H1 (cell line): Measurements from ENCODE around the gene IFI27L1. TPM values are rescaled to one million over a fixed set of nuclear protein-coding genes. Genes with fewer than 3 reads are reported as not detected.

Experiments
- CHD2 ChIP-seq: IDR thresholded peaks from 2 replicates; pipeline ENCODE4 v1.6.1; 2012; ENCODE audit warnings: low read length, improper control_type of control experiment
- EGR1 ChIP-seq: IDR thresholded peaks from 2 replicates; pipeline ENCODE4 v1.6.1; 2011; ENCODE audit warnings: low read depth, low read length, borderline replicate concordance
- NANOG ChIP-seq: IDR thresholded peaks from 2 replicates; pipeline ENCODE4 v1.6.1; 2011; ENCODE audit warnings: low read length, low read depth, mild to moderate bottlenecking, inconsistent platforms; ENCODE audit not compliant: insufficient read depth, poor library complexity, severe bottlenecking
- POLR2A ChIP-seq, 2 experiments: IDR thresholded peaks; 1 replicate in 1 of 2; 2 replicates in 1 of 2; pipeline ENCODE4 v1.6.1; 2011; ENCODE audit warnings: low read depth in 2 of 2, low read length in 2 of 2, mild to moderate bottlenecking in 2 of 2; ENCODE audit errors: control extremely low read depth in 1 of 2
- SP4 ChIP-seq: IDR thresholded peaks from 2 replicates; pipeline ENCODE4 v1.6.1; 2012; ENCODE audit warnings: low read length, inconsistent platforms
- TAF7 ChIP-seq: optimal IDR thresholded peaks from 2 replicates; pipeline ENCODE3; 2011; ENCODE audit warnings: low read depth, mild to moderate bottlenecking, inconsistent platforms, low read length, moderate library complexity, borderline replicate concordance
- TBP ChIP-seq: IDR thresholded peaks from 2 replicates; pipeline ENCODE4 v1.6.1; 2011; ENCODE audit warnings: low read depth, low read length, improper control_type of control experiment
- polyA plus RNA-seq, 7 experiments: library from polyadenylated mRNA; depleted of rRNA in 3 of 7; stranded (reverse) in 5 of 7; unstranded in 2 of 7; fragments of >200 nt in 5 of 7; fragments of 200-250 nt in 2 of 7; gene quantifications; 1 replicate in 5 of 7; 2 replicates in 1 of 7; 4 replicates in 1 of 7; pipeline versions ENCODE4 v1.2.1 to v1.2.3, GENCODE V29; 2011 to 2013; ENCODE audit warnings: missing spikeins in 2 of 7, mixed read lengths in 2 of 7
- total RNA-seq: library from RNA; stranded (reverse); fragmentation: NEBNext Ultra II Directional; extraction: Animal tissue kit (Norgen Biotek cat#: 25700); gene quantifications from 2 replicates; pipeline ENCODE4 v1.2.1, GENCODE V29; 2021
- TF ChIP-seq, protein P1 (sequence below): IDR thresholded peaks from 2 replicates; pipeline ENCODE4 v1.6.1; 2012; ENCODE audit warnings: inconsistent platforms

The IFI27L1 gene
- total and polyA plus RNA-seq, 2 of the 8 experiments (the other 6 are each of a cell fraction or from before 2014, with no cell fraction given), result 21.2 to 30.5 TPM

- no peak for TF ChIP-seq SP4
- TF ChIP-seq NANOG, result no peak
- no peak for TF ChIP-seq POLR2A (IDR thresholded peaks at IDR 0.05; ENCODE audit: control extremely low read depth in 1 of 2, low read depth in 2 of 2, low read length in 2 of 2)
- TF ChIP-seq CHD2, result no peak
- TF ChIP-seq, protein P1, sequence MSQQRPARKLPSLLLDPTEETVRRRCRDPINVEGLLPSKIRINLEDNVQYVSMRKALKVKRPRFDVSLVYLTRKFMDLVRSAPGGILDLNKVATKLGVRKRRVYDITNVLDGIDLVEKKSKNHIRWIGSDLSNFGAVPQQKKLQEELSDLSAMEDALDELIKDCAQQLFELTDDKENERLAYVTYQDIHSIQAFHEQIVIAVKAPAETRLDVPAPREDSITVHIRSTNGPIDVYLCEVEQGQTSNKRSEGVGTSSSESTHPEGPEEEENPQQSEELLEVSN, result no peak
- TF ChIP-seq EGR1, result no peak
- TF ChIP-seq TBP, result no peak
- TF ChIP-seq TAF7, result no peak
Measured at GRCh38 chr14:94128216-94128839, 47.2 kb downstream of the IFI27L1 start (continued).
